ENCODE data around the gene AGAP1.

Gene AGAP1

DNA sequence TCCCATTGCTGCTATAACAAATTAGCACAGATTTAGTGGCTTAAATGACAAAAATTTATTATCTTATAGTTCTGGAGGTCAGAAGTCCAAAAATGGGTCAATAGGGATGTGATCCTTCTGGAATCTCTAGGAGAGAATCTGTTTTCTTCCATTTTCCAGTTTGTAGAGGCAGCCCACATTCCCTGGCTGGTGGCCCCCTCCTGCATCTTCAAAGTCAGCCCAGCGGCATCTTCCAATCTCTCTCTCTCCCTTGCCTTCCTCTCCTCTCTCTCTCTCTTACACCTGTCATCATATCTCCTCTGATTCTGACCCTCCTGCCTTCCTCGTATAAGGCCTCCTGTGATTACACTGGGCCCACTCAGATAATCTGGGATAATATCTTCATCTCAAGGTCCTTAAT, 3.9 kb upstream of the AGAP1 start:
- no peak for DNase-seq (ENCODE audit: low read depth in 2 of 2)

- no peak for DNase-seq (ENCODE audit: low read depth in 2 of 2)
Measured at GRCh38 chr2:235492850-235493344, 946 bp upstream of the AGAP1 start.

DNA sequence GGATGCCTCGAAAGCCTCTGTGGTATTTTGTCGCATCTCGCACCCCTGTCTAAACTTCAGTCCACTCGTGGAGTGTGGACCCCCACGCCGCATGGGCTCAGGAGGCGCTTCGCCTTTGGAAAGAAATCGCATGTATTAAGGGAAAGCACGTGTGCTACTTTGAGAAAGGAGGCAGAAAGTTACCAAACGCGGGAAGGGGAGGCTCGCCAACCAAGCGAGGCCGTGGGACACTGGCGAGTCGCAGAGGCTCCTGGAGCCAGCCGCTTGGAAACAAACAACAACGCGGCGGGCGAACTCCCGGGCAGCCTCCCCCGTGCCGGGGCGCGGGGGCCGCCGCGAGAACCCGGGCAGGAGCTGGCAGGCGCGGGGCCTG, 455 bp upstream of the AGAP1 start:
- DNase-seq (ENCODE audit: low read depth in 2 of 2), result no peak

GRCh38 chr2:235494716-235495372, 1.0 kb downstream of the AGAP1 start:
- DNase-seq (ENCODE audit: low read depth in 2 of 2), result no peak

- no peak for DNase-seq (ENCODE audit: low read depth in 2 of 2)
Measured at GRCh38 chr2:235495373-235496238, 1.8 kb downstream of the AGAP1 start.

DNA sequence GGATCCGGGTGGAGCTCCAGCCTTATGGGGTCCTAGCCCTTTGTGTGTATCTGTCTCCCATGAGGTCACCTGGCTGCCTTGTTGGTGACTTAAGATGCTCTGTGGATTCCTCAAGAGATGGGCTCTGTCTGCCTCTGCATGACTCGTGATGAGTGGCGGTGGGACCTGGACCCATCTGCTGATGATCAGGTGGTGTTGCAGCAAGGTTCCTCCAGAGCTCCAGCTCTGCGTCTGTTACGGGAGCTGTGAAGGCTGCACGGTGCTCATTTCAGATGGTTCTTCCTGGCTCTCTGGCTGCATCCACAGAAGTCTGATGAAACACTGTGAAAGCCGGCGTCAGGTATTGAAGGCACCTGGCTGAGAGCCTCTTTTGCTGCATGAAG, 2.4 kb downstream of the AGAP1 start:
- DNase-seq (ENCODE audit: low read depth in 2 of 2), result no peak

- DNase-seq (ENCODE audit: low read depth in 2 of 2), result no peak
Measured at GRCh38 chr2:235497096-235497495, 3.3 kb downstream of the AGAP1 start.

DNA sequence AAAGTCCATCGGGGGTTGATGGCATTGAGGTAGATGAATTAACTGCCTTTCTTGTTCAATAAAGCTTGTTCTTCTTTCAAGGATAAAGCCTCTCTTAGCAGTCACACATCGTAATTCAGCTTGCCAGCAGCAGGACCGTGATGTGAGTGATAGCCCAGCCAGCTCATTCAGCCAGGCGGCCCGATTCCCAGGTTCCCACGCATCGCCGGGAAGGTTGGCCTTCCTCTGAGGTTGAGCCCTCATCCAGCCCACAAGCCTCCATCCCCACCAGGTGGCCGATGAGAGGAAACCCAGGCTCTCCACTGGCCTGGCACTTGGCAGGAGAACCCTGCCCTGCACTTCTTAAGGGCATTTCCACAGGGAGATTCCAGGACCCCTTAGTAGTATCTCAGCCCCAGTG, 4.7 kb downstream of the AGAP1 start:
- no peak for DNase-seq (ENCODE audit: low read depth in 2 of 2)

DNA sequence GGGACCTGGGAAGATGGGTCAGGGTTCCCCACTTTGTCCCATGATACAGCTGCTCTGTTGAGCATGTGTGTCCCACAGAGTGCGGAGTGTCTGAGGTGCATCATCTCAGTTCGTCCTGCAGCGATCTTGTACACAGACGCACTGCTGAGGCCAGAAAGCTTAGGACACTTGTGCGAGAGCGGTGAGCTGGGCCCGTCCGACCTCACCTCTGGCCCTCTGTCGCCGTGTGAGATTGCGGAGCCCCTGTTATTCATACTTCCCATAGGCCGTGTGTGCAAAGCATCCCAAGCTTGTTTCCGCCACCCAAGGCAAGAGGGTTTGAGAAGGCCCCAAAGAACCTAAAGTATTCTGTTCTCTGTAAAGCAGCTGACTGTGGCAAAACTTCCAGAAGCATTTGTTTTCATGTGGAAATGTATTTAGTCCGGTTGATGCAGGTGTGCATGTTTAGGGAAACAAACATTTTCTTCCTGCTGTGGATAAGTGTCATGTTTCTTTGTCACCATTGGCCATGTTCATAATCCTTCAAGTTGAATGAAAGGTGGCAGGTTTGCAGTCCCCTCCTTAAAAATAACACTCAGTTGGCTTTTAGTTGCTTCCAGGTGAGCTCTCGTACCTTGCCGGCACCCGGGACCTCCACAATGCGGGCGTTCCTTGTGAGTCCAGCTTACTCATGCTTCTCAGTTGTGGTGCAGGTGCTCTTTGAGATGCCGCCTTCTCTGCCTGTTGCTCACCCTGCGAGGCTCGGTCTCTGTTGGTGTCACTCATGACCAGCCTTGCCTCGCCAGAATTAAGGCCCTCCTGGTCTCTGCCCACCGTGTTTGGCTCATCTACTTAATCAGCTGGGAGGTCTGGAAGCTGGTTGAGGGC, 5.3 kb downstream of the AGAP1 start:
- DNase-seq (ENCODE audit: low read depth in 2 of 2), result no peak

- DNase-seq (ENCODE audit: low read depth in 2 of 2), result no peak
Measured at GRCh38 chr2:235500110-235500760, 6.4 kb downstream of the AGAP1 start.

GRCh38 chr2:235500761-235501672, 7.2 kb downstream of the AGAP1 start:
- DNase-seq (ENCODE audit: low read depth in 2 of 2), result no peak

GRCh38 chr2:235501673-235502031, 7.8 kb downstream of the AGAP1 start:
- DNase-seq (ENCODE audit: low read depth in 2 of 2), result no peak

GRCh38 chr2:235502336-235502735, 8.5 kb downstream of the AGAP1 start:
- DNase-seq (ENCODE audit: low read depth in 2 of 2), result no peak

GRCh38 chr2:235504441-235505180, 10.8 kb downstream of the AGAP1 start:
- DNase-seq (ENCODE audit: low read depth in 2 of 2), result no peak

DNA sequence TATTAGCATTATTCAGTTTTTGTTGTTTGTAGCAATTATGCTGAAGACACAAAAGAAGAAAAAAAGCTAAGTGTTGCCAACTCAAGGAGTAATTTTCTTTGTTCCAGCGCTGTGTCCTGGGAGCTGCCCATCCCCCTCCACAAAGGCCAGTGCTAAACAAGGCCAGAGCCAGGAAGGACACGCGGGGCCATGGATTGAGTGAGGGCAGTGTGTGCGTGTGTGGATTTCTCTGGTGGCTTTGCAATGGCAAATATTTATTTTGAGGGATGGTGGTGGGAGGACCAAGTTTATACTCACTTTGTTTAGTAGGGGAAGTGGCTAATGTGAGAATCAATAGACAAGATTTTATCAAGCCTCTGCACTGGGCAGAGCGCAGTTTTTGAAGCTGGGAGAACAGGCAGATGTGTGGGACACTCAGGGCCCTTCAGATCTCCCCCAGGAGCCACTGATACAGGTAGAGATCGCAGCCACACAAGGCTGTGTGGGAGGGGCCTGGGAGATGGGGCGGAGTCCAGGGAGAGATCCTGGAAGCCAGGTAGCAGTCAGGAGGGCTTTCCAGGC, 11.4 kb downstream of the AGAP1 start:
- no peak for DNase-seq (ENCODE audit: low read depth in 2 of 2)

GRCh38 chr2:235506291-235506996, 12.6 kb downstream of the AGAP1 start:
- DNase-seq (ENCODE audit: low read depth in 2 of 2), result no peak

DNA sequence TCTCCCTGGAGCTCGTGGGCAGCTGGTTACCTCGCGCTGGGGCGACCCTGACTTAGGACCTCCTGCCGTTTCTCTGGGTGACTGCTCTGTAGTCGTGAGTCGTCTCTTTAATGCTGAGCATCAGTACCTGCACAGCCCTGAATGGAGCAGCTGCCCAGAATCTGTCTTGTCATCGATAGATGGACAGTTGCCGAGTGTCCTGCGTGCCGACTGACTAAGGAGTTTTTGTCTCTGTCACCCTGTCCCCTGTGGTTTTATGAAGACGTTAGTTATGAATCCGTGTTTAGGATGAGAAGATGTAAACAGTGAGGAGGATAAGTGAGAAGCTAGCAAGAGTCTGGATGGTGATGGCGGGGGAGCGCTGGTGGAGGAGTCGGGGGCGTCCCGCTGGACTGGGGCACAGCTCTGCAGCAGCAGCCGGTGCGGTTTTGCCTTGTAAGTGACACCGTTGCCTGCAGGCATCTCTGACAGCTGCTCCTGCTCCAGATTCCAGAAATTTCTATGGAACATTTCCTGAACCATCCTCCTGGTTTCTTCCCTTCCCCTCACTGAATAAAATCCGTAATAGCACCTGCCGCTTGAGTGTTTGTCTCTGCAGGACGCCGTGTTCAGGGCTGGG, 13.3 kb downstream of the AGAP1 start:
- no peak for DNase-seq (ENCODE audit: low read depth in 2 of 2)

DNA sequence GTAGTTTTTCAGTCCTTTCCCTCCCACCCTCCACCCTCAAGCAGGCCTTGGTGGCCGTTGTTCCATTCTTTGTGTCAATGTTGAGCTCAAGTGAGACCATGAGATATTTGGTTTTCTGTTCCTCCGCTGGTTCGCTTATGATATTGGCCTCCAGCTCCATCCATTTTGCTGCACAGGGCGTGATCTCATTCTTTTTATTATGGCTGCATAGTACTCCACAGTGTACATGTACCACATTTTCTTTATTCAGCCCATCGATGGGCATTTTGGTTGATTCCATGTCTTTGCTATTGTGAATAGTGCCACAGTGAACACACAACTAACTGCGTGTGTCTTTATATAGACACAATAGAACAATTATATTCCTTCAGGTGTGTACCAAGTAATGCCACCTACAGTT, 14.1 kb downstream of the AGAP1 start:
- DNase-seq (ENCODE audit: low read depth in 2 of 2), result no peak
